ENCODE results near the gene TMEM26.

TMEM26 gene

DNA sequence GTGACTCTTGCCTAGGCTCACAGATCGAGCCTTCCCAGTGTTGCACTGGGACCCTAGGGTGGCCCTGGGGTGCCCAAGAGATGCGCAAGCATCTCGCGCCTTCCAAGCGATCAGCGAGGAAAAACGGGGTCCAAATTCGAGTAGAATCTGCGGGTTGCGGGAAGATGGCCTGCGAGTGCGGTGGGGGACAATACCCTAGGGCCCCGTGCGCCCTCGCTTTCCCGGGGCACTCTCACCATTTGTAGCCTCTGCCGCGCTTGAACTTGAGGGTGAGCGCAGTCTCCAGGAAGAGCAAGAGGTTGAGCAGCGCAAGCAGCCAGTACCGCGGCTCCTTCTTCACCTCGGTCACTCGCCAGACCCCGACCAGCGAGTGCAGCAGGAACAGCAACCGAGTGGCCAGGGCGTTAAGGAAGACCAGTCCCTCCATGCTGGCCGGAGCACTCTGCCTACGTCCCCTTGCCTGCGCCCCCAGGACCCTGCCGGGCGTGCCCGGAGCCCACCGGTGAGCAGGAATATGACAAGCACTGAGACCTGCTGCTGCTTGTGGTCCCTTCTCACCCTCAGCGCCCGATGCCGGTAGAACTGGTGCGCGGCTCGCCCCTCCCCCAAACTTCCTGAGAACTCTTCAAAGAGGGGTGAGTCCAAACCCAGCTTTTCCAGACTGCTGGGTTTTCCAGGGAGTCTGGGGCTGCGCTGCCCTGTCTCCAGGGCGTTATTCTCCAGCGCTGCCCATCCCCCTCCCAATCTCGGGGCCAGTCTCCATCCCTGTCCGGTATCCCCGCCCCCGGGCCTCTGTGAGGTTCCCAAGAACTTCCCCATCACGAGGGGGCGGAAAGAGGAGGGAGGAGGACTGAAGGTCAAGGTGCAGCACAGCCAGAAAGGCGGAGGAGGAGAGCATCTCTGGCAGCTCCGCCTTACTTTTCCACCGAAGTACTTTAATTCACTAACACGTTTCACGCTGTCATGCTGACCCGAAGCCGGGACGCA is at the start of gene TMEM26:
Gene TMEM26 (minus strand): TSS at position 727 of the 987 bp plus-strand sequence. CDS start 300 bp downstream, at position 427.
- in situ Hi-C loops (cut with MboI; ENCODE audit: low sequenced_read_pairs), result no loop called here

DNA sequence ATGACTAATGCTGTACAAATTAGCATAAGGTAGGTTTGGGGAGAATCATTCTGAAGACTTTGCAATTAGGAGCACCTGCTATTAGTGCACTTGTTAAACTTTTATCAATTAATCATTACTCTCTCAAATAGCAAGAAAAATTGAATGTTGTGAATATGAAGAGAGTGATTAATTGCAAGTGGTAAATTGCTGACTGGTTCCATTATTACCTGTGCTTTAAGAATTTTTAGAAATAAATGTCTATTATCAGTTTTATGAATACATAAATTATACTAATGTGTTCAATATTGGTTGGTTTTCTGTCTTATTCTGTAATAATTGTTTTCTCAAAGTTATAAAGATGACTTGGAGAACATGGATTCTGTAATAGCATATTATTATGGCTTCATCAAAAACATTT is 47.3 kb upstream of the TMEM26 start:
- in situ Hi-C loops (cut with MboI; ENCODE audit: low sequenced_read_pairs), result no loop called here

DNA sequence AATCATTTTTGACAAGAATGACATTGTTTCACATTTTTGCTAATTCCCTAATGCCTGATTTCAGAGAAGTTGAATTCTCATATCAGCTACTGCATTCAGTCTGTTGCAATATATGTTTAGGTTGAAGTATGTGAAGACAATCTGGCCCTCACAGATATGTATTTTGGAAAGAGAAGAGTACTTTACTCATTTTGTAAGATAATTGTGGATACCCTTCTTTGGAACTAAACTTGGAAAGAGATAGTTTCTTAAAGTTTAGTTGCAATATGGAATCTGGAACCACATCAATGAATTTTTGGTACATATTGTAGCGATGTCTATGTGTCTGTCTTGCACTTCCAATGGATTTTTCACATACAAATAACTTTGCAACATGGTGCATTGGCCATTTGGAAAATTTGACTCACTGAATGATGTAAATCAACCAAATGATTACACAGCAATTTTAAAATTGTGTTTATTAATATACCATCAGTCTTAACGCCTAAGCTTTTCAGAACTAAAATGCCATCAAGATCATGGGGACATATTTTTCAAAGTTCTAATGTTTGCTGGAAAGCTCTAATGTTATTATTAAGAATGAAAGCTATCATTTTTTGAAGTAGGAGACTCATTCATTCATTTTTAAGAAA is 39.3 kb upstream of the TMEM26 start:
- in situ Hi-C loops (cut with MboI; ENCODE audit: low sequenced_read_pairs), result no loop called here

DNA sequence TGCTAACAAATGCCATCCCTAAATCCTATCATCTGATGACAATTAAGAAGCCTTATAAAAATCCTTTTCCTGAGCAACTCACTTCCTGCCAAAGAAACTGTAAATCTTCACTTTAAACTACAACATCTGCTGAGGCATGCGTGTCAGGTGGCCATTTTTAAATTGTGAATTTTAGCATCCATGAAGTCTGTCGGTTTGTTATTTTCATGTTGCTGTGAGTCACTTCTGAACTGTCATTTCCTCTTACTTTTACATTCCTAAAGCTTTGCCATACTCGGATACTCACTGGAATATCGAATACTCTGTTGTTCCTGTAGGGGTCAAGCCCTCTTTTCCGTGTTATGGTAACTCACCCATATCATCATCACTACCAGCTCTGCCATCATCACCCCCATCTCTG is 34.3 kb upstream of the TMEM26 start:
- in situ Hi-C loops (cut with MboI; ENCODE audit: low sequenced_read_pairs), result no loop called here

DNA sequence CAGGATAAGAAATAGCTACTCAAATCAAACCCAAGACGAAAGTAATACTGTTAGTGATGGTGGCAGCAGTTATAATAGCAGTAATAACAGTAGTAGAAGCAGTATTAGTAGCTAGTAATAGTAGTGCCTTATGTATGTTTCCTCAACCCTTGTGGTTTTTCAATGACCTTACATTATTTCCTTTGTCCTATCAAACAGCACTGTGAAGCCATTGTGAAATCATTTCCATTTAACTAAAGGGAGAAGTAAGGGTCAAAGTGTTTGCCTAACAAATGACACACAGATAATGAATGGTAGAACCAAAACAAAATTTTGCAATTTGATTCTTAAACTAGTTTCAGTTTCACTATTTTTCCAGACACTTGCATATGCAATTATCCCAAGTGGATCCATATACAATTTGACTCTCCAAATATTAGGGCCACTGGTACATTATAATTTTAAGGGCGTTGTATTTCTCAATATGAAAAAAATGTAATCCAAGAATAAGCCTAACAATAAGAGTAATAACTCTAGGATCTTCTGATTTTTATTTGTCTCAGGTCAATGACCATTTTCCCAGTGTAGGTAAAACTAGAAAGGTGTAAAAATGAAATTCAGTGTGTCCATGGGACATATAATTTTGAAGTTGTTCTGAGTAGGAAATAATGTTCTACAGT is 33.7 kb upstream of the TMEM26 start:
- in situ Hi-C loops (cut with MboI; ENCODE audit: low sequenced_read_pairs), result no loop called here

DNA sequence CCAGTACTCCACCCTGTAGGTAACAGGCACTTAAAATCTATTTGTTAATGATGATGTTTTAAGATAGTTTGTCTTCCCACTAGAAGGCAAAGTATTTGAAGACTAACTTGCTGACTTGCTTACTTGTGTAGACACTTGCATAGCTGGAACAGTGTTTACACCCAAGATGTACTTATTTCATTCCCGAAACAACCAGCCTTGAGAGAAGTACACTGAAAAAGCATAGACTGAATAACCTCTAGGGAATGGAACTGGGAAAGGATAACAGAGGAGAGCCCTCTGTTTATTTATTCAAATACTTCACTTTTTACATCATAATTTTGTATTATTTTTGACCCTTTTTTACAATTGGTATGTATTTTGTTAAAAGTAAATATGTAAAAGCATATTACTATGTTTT is 33.1 kb upstream of the TMEM26 start:
- in situ Hi-C loops (cut with MboI; ENCODE audit: low sequenced_read_pairs), result no loop called here

DNA sequence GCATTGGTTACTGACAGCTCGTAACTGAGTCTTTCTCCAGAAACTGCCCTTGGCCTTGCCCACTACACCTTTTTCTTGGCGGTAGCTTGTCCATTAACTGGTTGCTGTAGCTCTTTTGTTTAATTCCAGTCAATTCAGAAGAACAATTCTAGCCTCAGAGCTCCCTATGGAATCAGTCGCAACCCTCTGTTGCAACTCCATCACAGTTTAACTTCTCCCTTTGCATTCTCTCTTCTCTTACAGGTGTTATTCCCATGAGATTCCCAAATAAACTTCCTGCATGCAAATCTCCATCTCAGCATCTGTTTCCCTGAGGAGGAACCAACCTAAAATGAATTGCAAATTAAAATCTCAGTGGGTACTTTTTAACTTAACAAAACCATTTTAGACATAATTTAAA is 28.4 kb upstream of the TMEM26 start:
- in situ Hi-C loops (cut with MboI; ENCODE audit: low sequenced_read_pairs), result no loop called here

DNA sequence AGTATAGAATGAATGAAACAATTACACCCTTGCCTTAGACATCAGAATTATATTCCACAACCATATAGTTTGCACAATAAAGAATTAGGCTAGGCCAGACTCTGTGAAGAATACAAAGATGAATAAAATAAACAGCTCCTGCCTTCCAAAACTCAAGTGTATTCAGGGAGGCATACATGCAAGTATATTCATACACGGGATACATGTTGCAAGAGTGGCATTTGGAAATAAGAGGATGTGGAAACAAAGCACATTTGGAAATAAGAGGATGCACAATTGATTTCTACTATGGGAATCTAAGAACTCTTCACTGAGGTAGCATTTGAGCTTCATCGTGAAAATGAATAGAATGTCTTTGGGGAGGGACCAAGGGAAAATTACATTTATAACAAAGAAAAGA is 27.0 kb upstream of the TMEM26 start:
- in situ Hi-C loops (cut with MboI; ENCODE audit: low sequenced_read_pairs), result no loop called here

DNA sequence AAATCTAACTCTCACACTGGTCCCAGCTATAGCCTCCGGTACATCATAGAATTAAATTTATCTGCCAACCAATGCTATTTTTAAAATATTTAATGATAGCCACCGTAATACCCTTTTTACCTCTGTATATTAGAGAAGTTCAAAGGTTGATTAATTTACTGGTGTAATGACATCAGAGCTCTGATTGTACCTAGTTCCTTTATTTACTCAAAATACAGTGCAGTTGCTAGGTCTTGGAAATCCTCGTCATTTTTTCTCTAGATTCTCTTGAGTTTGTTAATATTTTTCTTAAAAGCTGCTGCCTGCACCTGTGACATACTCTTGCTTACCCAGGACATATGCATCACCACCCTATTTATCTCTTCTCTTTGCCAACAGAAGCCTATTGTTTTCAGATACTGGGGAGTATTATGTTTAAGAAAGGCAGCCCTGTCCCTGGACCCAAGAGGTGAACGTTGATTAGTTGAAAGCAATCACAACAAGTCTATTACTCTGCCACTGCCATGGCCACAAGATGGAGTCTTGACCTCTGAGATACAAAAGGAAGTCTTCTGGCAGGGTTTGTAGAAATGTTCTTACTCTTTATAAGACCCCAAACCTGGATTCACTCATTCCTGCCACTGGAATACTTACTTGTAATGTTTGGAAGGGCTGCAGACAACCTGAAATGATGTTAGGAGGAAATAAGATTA is 25.6 kb upstream of the TMEM26 start:
- in situ Hi-C loops (cut with MboI; ENCODE audit: low sequenced_read_pairs), result no loop called here

DNA sequence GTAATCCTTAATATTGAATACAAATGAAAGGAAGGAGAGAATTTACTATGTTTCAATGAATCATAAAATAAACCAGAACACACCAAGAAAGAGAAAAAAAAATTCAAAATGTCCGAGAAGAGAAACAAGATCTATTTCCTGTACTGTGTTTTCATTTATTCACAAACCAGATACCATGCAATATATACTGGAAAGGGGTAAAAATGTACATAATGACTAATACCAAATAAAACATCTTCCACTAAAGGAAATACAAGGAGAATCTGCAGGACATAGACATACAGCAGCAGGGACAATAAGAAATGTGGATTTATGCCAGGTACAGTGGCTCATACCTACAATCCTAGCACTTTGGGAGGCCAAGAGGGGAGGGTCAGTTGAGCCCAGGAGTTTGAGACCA is 24.3 kb upstream of the TMEM26 start:
- in situ Hi-C loops (cut with MboI; ENCODE audit: low sequenced_read_pairs), result no loop called here

DNA sequence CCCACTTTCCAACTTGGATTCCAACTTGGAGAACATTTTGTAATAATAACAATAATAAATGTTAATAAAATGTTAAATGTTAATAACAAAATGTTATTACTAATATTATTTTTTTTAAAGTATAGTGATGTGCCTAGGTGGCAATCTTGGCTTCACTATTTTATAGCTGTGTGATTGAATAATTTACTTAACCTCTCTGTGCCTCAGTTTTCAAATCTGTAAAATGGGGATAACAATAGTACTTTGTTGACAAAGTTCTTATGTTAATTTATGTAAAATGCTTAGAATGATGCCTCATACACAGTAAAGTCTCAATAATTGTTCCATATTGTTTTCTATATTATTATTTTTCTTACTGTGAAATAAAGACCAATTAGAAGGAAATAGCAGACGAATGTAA is 23.3 kb upstream of the TMEM26 start:
- in situ Hi-C loops (cut with MboI; ENCODE audit: low sequenced_read_pairs), result no loop called here

DNA sequence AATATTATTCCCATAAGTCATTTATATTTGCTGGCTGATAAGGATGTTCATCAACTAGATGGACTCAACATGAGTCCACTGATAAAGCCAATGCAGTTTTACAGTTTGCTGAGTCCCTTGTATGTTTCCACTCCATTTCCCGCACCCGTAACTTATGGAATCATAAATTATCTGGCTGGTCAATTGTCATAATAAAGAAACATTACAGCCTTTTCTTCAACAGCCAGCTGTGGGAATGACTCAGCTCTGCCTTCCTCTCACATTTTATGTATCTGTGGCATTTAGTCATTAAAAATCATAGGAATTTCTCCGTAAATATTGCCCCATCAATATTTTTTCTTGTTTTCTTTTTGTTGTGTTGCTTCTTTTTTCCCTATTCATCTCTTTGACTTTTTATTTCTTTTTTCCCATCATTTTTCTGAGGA is 22.3 kb upstream of the TMEM26 start:
- in situ Hi-C loops (cut with MboI; ENCODE audit: low sequenced_read_pairs), result no loop called here

DNA sequence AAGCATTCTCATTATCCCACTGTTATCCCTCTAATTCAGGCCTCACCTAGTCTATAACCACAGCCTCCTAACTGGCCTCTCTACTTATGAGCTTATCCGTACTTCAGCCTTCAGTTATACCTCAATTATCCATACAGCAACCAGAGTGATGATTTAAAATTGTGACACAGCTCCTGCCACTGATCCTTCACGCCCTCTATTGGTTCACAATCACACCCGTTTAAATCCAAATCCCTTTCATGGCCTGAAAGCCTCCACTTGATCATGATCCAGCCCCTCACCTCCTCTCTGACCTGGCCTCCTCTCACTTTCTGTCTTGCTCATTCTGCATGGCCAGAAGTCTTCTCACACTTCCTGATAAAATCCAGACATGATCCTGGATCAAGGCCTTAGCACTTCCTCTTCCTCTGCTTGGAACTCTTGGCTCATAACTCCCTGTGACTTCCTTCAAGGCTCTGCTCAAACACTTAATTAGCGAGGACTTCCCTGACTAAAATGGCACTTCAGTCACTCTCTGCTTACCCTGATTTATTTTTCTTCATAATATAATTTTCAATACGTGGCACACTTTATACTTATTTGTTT is 19.0 kb upstream of the TMEM26 start:
- in situ Hi-C loops (cut with MboI; ENCODE audit: low sequenced_read_pairs), result no loop called here

DNA sequence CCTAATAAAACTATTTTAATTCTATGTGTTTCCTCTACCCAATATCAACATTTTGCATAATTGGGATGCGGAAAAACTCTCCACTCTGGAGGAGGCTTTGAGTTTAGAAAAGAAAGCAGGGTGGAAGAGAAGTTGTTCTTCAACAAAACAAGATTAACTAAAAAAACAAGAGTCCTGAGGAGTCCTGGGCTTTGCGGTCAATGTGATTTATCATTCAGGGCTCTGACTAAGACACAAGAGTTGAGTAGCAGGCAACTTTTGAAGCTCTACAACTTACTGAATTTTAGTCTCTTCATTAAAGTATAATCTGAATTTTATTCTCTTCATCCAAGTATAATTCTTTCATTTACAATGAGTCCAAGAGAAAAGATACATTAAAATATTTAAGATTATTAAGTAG is 18.3 kb upstream of the TMEM26 start:
- in situ Hi-C loops (cut with MboI; ENCODE audit: low sequenced_read_pairs), result no loop called here

DNA sequence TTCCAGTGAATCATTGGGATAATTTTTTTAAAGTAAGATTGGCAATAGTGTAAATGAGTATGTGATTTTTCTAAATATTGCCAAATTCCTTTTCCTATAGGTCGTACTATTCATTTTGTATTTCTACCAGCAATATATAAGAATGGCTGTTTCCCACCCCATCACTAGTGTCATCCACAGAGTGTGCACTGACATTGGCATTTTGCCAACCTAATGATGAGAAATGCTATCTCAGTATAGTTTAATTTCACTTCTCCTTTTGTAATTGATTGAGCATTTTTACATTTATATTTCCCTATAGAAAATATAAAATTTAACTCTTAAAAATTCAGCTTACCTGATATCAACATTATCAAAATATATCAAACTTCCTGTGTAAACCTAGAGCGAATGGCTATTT is 17.6 kb upstream of the TMEM26 start:
- in situ Hi-C loops (cut with MboI; ENCODE audit: low sequenced_read_pairs), result no loop called here

DNA sequence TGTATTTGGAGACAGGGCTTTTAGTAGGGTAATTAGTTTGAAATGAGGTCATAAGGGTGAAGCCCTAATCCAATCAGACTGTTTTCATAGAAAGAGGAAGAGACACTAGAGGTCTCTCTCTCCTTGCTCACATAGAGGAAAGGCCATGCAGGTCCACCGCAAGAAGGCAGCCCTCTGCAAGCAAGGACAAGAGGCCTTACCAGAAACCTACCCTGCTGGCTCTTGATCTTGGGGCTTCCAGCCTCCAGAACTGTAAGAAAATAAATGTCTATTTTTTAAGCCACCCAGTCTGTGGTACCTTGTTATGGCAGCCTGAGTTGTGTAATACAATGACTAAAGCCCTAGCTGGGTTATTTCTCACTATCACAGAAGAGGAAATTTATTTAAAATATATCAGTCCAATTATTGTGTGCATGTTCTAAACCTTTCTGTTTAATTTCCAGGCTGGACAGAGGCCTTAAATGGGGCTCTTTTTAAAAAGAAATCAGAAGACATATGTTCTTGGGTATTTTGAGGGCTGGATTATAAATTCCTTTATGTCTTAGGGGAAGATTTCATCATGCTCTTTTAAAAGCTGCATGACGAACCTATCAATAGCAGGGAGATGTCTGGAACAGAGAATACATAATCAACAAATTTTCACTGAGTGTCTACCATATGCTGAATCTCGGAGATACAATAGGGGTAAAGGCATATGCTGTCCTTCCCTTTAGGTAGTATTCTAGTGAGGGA is 12.9 kb upstream of the TMEM26 start:
- in situ Hi-C loops (cut with MboI; ENCODE audit: low sequenced_read_pairs), result no loop called here

DNA sequence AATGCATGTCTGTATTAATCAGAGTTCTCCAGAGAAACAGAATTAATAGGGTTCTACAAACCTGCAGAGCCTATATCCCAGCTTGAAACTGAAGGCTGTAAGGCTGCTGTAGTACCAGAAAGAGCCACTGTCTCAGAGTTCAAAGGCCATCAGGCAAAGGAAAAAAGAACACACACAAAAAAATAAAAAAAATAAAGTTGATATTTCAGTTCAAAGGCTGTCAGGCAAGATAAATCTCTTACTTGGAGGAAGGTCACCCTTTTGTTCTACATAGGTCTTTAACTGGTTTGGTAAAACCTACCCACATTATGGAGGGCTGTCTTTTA is 12.0 kb upstream of the TMEM26 start:
- in situ Hi-C loops (cut with MboI; ENCODE audit: low sequenced_read_pairs), result no loop called here

DNA sequence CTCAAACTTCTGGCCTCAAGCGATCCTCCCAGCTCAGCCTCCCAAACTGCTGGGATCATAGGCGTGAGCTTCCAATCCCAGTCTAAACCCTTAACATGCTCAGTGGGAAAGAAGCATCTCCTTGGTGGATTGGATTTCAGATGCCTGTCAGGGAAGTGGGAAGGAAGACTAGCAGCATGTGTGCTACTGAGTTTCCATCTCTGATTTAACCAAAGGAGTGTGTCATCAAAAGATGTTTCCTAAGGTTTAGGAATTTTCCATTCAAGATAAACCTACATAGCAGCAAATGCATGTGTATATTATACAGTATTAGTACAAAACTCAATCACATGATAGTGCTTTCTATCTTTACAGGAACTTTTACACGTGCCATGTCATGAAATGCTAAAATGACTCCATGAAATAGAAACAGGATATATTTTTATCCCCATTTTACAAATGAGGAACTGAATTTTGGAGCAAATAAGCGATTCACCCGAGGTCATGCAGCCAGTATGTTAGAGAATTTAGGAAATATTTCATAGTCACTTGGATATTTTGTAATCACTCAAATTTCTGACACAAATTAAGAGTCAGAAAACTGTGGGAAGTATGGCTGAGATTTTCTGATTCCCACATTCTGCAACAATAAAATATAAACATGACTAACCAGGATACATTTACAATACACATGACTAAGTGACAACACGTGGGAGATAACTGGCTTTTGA is 11.4 kb upstream of the TMEM26 start:
- in situ Hi-C loops (cut with MboI; ENCODE audit: low sequenced_read_pairs), result no loop called here

DNA sequence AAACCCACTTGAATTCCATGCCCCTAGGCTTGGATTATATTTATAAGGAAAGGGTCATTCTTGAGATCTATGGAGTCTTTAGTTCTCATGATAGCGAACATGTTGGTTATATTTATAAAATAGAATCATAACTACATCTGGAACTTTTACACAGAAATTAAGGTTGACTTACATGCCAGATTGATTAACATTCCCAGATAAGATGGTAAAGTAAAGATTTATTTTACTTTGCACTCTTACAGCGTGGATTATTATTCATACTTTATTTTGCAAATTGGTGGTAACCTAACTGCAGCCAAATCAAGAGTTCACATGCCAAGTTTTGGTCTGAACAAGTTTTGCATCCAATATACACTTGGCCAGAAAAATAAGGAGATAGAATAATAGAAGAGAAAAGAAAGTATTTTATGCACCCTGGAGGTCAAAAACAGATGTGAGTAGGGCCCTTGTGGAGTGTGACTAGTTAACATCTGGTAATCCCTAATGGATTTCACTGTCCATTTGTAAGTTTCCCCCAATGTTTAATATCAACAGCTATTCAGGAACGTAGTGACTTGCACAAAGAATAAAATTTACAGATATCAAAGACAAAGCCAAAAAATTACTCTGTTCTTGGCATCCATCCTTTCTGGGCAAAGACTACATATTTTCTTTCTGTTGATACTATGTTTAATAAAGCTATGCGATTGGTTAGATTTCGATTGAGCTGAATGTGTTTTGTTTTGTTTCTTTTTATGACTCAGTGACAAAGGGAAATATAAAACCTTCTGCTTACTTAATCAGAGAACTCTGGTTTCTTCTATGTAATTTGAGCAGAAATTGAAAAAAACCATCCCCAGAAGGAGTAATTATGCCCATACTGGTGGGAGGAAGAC is 10.1 kb upstream of the TMEM26 start:
- in situ Hi-C loops (cut with MboI; ENCODE audit: low sequenced_read_pairs), result no loop called here

Measured in HL-60/S4 (cell line).